ENCODE measurements around the gene CORIN. TPM values are rescaled to one million over a fixed set of nuclear protein-coding genes. Genes with fewer than 3 reads are reported as not detected.

The CORIN gene
- total RNA-seq, 2 experiments from 2014 or later: 0.29 to 0.34 TPM

- Mint-ChIP-seq H3K27ac (no peak overlapping the region), H3K9me3 (no peaks in the 10 kb centered on the region), H3K36me3 (ENCODE audit: low read depth) (no peaks in the 10 kb centered on the region), H3K4me1 (ENCODE audit: low read depth) (no peaks in the 10 kb centered on the region), H3K27me3 (peaks cover 20% of the 10 kb centered on the region), H3K4me3 (no peak overlapping the region)
- POLR2A ChIA-PET: no interaction called here
- ATAC-seq (no peak), DNase-seq (no peak)
- intact Hi-C loops (cut with micrococcal nuclease): no loop called here
- no peak for TF ChIP-seq CTCF (IDR thresholded peaks at IDR 0.05)
- CTCF ChIA-PET: interaction anchor here (2.3 kb wide), 1 partner anchor 20 kb away, joined by 8 read pairs; no protein-coding TSS in a partner anchor
Observed at GRCh38 chr4:47817275-47817674, 20.6 kb downstream of the CORIN start.

- Mint-ChIP-seq H3K27ac (no peak overlapping the region), H3K27me3 (peaks cover 19% of the 10 kb centered on the region), H3K4me3 (no peak overlapping the region), H3K36me3 (ENCODE audit: low read depth) (no peaks in the 10 kb centered on the region), H3K4me1 (ENCODE audit: low read depth) (no peaks in the 10 kb centered on the region), H3K9me3 (no peaks in the 10 kb centered on the region)
- TF ChIP-seq CTCF (IDR thresholded peaks at IDR 0.05): no peak
- ChIA-PET POLR2A (no interaction called here), CTCF (interaction anchor here (2.3 kb wide), 1 partner anchor 20 kb away, joined by 8 read pairs; no protein-coding TSS in a partner anchor)
- ATAC-seq (no peak), DNase-seq (no peak)
- intact Hi-C loops (cut with micrococcal nuclease): no loop called here
Observed at GRCh38 chr4:47816748-47817147, 21.1 kb downstream of the CORIN start.

DNA sequence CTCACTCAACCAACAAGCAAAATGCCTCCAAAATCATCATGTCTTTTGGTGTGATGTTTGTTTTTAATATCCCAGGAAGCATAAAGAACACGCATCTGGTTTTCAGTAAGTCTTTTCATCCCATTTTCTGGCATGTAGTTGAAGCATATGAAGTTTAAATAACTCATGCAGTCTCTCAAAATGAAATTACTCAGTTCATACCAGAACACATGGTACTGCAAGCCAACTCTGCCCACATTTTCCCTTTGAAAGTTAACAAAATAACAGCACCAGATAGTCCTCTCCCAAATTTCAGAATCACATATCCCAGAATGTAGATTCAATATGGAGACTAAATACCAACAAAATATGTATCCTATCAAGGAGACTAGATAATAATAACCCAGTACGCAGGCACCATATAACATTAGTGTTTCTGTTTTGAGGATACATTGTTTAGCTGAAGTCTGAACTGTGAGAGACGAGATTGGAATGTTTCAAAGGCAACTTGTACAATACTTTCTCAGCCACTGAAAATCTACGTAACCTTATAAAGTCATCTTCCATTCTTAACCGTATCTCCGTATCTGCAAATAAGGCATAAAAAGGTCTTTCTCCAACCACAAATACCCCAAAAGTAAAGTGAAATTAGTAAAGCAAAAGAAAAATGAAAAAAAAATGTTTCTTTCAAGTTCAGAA, 23.1 kb downstream of the CORIN start:
- no peak for TF ChIP-seq CTCF (IDR thresholded peaks at IDR 0.05)
- Mint-ChIP-seq H3K27me3 (peaks cover 21% of the 10 kb centered on the region), H3K4me1 (ENCODE audit: low read depth) (no peaks in the 10 kb centered on the region), H3K9me3 (no peaks in the 10 kb centered on the region), H3K36me3 (ENCODE audit: low read depth) (no peaks in the 10 kb centered on the region), H3K27ac (no peak overlapping the region), H3K4me3 (no peak overlapping the region)
- CTCF ChIA-PET: interaction anchor here (0.5 kb wide), 1 partner anchor 1216 kb away, joined by 3 read pairs; no protein-coding TSS in a partner anchor
- ATAC-seq (no peak), DNase-seq (no peak)
- intact Hi-C loops (cut with micrococcal nuclease): no loop called here
- POLR2A ChIA-PET: no interaction called here

DNA sequence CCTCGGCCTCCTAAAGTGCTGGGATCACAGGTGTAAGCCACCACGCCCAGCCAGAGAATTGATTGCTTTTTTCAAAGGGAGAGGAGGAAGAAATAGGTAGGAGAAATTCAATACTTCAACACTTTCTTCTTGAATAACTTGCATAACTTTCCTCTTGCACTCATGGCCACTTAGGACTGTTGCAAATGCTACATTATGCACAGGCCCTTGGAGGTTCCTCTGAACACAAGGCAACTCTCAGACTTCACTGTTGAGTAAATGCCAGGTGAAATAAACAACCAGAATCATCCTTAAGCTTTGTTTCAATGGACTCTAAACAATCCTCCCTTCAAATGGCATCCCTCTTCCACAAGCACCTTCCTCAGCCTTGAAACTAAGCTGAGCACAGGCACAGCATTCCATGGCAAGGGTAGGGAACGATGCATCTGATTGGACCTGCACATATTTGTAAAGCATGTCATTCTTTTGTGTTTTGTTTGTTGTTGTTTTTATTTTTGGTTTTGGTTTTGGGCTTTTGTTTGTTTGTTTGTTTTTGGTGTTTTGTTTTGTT, 28.1 kb downstream of the CORIN start:
- ATAC-seq (no peak), DNase-seq (no peak)
- no peak overlapping the region for H3K4me3 Mint-ChIP-seq
- TF ChIP-seq CTCF (IDR thresholded peaks at IDR 0.05): no peak
- H3K4me1 Mint-ChIP-seq (ENCODE audit: low read depth): no peaks in the 10 kb centered on the region
- H3K9me3 Mint-ChIP-seq: no peaks in the 10 kb centered on the region
- intact Hi-C loops (cut with micrococcal nuclease): no loop called here
- CTCF ChIA-PET: no interaction called here
- POLR2A ChIA-PET: no interaction called here
- peaks cover 14% of the 10 kb centered on the region for H3K27me3 Mint-ChIP-seq
- no peak overlapping the region for H3K27ac Mint-ChIP-seq
- H3K36me3 Mint-ChIP-seq (ENCODE audit: low read depth): no peaks in the 10 kb centered on the region

- H3K36me3 Mint-ChIP-seq (ENCODE audit: low read depth): no peaks in the 10 kb centered on the region
- H3K4me3 Mint-ChIP-seq: no peak overlapping the region
- CTCF ChIA-PET: no interaction called here
- POLR2A ChIA-PET: no interaction called here
- no peak overlapping the region for H3K27ac Mint-ChIP-seq
- TF ChIP-seq CTCF (IDR thresholded peaks at IDR 0.05): no peak
- no peak for ATAC-seq
- DNase-seq: no peak
- H3K27me3 Mint-ChIP-seq: peaks cover 3% of the 10 kb centered on the region
- intact Hi-C loops (cut with micrococcal nuclease): no loop called here
- H3K4me1 Mint-ChIP-seq (ENCODE audit: low read depth): no peaks in the 10 kb centered on the region
- H3K9me3 Mint-ChIP-seq: no peaks in the 10 kb centered on the region
Observed at GRCh38 chr4:47804598-47804997, 33.3 kb downstream of the CORIN start.

Data from activated CD8-positive, alpha-beta T cell treated with anti-CD3 and anti-CD28 coated beads for 36 hours (primary cell).